IgD-negative memory B cell (primary cell): Measurements from ENCODE around the gene DZIP1. TPM values are rescaled to one million over a fixed set of nuclear protein-coding genes. Genes with fewer than 3 reads are reported as not detected.
A peak's percentile ranks its signal among the peaks of the same experiment; 100 is the strongest.

Source experiments
- H3K27ac Mint-ChIP-seq, 3 donors: one replicate each; pipeline ENCODE4 v1.8.0; 2020 to 2022; ENCODE audit warnings: mild to moderate bottlenecking in 3 of 3, mixed read lengths in 3 of 3, moderate library complexity in 1 of 3
- H3K27me3 Mint-ChIP-seq: one replicate; pipeline ENCODE4 v1.8.0; 2021; ENCODE audit warnings: mixed read lengths
- H3K36me3 Mint-ChIP-seq: one replicate; pipeline ENCODE4 v1.8.0; 2020; ENCODE audit warnings: mild to moderate bottlenecking, mixed read lengths
- H3K4me1 Mint-ChIP-seq, 3 donors: one replicate each; pipeline ENCODE4 v1.8.0; 2020 to 2022; ENCODE audit warnings: mixed read lengths in 3 of 3, mild to moderate bottlenecking in 1 of 3
- H3K4me3 Mint-ChIP-seq, 4 donors: one replicate each; pipeline ENCODE4 v1.8.0; 2020 to 2022; ENCODE audit warnings: mild to moderate bottlenecking in 4 of 4, mixed read lengths in 4 of 4, moderate library complexity in 3 of 4
- H3K9me3 Mint-ChIP-seq, 3 donors: one replicate each; pipeline ENCODE4 v1.8.0; 2020 to 2021; ENCODE audit warnings: mixed read lengths in 3 of 3, mild to moderate bottlenecking in 1 of 3
- polyA plus RNA-seq: library from polyadenylated mRNA; unstranded; fragments of 300-500 nt; fragmentation: Illumina TruSeq; gene quantifications from one replicate; pipeline ENCODE4 v1.2.3, GENCODE V29; 2021

The DZIP1 gene
- polyA plus RNA-seq, 1 donor from 2014 or later, result not detected

DNA sequence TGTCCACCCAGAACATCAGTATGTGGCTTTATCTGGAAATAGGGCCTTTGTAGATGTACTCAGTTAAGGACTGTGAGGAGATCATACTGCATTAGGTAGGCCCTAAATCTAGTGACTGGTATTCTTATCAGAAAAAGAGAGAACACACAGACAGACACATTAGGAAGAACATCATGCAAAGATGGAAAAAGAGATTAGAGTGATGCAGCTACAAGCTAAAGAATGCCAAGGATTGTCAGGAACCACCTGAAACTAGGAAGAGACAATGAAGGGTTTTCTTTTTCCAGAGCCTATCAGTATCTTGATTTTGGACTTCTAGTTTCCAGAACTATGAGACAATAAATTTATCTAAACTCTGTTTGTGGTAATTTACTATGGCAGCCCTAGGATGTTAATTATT, 15.0 kb upstream of the DZIP1 start:
- H3K9me3 Mint-ChIP-seq, result peaks cover 2 to 9% (median 8%) of the 10 kb centered on the region in 3 donors
- no peak overlapping the region for H3K27ac Mint-ChIP-seq
- no peaks in the 10 kb centered on the region for H3K4me1 Mint-ChIP-seq
- no peak overlapping the region for H3K4me3 Mint-ChIP-seq
- H3K36me3 Mint-ChIP-seq, result no peaks in the 10 kb centered on the region
- H3K27me3 Mint-ChIP-seq, result peaks cover 3% of the 10 kb centered on the region

DNA sequence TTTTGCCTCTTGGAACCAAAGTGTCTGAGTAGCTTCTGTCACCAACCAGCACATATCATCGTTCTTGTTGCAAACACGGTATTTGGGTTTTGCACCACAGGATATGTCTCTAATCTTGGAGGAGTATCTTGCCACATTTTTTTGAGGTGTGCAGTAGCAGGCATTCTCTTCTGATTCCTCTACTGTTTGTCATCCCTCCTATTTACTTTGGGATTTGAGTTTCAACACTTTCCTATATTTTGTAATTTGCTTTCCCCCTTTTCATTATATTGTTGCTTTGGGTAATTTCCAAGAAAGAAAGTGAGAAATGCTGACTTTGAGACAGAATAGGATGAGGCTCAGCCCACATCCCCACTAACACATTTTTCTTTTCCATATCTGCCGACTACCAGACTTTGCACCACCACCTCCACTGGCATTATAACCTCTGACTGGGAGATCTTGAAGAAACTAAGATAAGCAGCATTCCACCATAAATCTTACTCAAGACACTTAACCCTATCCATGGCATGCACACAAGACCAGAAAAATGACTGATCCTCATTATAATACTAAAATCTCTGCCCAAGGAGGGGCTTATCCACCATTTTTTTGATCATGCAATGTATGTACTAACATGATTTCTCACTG, 12.0 kb upstream of the DZIP1 start:
- H3K27ac Mint-ChIP-seq, result no peak overlapping the region
- peaks cover 1% of the 10 kb centered on the region for H3K27me3 Mint-ChIP-seq
- H3K36me3 Mint-ChIP-seq, result no peaks in the 10 kb centered on the region
- H3K4me1 Mint-ChIP-seq, result no peaks in the 10 kb centered on the region
- H3K4me3 Mint-ChIP-seq, result no peak overlapping the region
- H3K9me3 Mint-ChIP-seq, result peaks cover 0 to 4% (median 4%) of the 10 kb centered on the region in 3 donors

DNA sequence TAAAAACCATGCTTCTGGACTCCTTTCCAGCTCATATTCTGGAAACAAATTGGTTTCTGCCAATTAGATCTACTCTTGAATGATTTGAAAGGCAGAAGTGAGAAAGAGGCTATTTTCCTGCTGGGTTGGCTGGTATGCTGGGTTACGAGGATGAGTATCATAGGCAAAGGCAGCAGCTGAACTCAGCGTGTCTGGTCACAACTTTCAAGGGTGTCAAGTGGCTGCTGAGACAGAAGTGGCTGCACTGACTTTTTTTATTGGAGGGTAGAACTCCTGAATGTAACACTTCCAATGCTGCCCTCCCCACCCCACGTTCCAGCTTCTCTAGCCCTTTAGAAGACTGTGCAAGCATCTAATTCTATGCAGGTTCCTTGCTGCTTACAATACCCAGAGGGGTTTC, 8.3 kb upstream of the DZIP1 start:
- Mint-ChIP-seq H3K27ac (no peak overlapping the region), H3K36me3 (no peaks in the 10 kb centered on the region), H3K4me3 (no peak overlapping the region), H3K4me1 (no peaks in the 10 kb centered on the region), H3K9me3 (no peaks in the 10 kb centered on the region), H3K27me3 (peaks cover 2% of the 10 kb centered on the region)

DNA sequence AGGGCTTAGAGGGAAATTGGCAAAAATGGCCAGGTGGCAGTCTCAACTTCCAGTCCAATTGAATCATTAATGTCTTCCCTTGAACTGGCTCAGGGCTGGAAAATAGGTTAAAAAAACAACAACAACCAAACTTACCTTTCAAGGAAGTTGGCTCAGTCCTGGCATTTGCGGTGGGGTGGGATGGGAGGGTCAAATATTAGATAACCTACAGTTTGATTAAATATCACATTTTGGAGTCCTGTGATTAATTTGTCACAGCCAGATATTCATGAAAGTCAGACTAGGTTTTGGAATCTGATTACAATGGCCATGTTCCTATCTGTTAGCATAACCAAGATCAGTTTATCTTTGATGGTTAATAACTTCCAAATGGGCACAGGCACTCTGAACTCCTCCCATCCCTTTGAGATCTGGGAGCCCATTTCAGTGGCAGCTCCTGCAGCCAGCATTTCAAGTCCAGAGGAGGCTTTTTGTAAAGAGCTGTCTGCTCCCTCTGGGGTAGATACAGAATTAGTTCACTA, 7.8 kb upstream of the DZIP1 start:
- H3K27me3 Mint-ChIP-seq, result peaks cover 2% of the 10 kb centered on the region
- H3K9me3 Mint-ChIP-seq, result no peaks in the 10 kb centered on the region
- H3K36me3 Mint-ChIP-seq, result no peaks in the 10 kb centered on the region
- H3K4me1 Mint-ChIP-seq, result no peaks in the 10 kb centered on the region
- H3K4me3 Mint-ChIP-seq, result no peak overlapping the region
- H3K27ac Mint-ChIP-seq, result no peak overlapping the region

DNA sequence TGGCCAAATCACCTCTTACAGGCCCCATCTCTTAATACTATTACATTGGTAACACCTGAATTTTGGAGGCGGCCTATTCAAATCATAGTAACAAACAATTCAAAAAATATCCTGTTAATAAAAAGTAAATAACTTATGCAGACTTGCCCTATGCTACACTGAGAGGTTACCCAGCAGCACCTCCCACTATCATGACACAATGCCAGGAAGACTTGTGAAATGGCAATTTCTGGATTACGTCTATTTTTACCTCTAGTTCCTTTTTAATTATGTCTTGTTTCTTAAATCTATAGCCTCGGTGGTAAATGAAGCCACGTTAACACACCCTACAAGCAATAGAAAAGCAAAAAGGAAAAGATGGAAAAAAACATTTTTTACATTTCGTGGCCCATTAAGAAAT, 6.2 kb upstream of the DZIP1 start:
- Mint-ChIP-seq H3K27ac (no peak overlapping the region), H3K27me3 (peaks cover 7% of the 10 kb centered on the region), H3K4me1 (no peaks in the 10 kb centered on the region), H3K4me3 (no peak overlapping the region), H3K9me3 (no peaks in the 10 kb centered on the region), H3K36me3 (no peaks in the 10 kb centered on the region)

DNA sequence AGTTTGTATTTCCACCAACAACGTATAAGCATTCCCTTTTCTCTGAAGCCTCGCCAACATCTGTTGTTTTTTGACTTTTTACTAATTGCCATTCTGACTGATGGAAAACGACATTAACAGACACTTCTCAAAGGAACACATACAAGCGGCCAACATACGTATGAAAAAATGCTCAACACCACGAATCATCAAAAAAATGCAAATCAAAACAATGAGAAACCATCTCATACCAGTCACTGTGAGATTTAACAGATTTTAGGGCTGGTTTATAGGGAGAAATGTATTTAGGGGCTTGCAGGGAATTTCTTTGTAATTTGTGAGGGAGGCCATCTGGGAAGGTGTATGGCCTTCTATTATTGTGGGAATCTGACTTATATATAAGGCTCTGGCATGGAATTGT, 2.8 kb upstream of the DZIP1 start:
- no peaks in the 10 kb centered on the region for H3K9me3 Mint-ChIP-seq
- H3K4me1 Mint-ChIP-seq, result peaks cover 0 to 8% (median 4%) of the 10 kb centered on the region in 3 donors
- no peaks in the 10 kb centered on the region for H3K36me3 Mint-ChIP-seq
- H3K4me3 Mint-ChIP-seq, result no peak overlapping the region
- H3K27ac Mint-ChIP-seq, result no peak overlapping the region
- peaks cover 23% of the 10 kb centered on the region for H3K27me3 Mint-ChIP-seq

DNA sequence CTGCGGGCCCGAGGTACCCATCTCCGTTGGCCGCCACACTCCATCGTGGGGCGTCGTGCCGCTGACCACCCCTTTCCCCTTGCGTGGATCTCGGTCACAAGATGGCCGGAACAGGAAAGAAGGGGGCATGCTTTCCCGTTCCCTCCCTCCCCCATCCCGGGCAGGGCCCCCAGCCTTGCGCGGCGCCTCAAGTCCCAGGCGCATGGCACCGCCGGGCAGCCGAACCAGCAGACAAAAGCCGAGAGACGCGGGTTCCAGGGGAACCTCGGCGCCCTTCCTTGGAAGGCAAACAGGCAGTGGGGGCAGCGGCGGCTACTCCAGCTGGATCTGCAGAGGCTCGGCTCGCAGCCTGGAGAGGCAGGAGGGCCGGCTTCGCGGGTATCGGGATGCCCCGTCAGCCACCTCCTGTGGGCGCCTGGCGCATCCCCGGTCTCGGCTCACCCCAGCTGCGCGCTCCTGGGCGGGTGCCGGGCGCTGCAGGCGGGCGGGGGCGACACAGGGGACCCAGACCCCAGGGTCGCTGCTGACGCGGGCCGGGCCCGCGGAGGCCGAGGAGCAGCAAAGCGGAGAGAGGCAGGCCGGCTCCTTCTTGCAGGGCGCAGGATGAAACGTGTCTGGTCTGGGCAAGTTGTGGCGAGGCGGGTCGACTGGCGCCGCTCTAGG, 439 bp downstream of the DZIP1 start:
- Mint-ChIP-seq H3K36me3 (no peaks in the 10 kb centered on the region), H3K27me3 (peaks cover 33% of the 10 kb centered on the region), H3K4me1 (peaks cover 0 to 8% (median 4%) of the 10 kb centered on the region in 3 donors), H3K27ac (no peak overlapping the region), H3K9me3 (no peaks in the 10 kb centered on the region), H3K4me3 (peak overlapping the region in 1 of 4 donors; percentile 12)

DNA sequence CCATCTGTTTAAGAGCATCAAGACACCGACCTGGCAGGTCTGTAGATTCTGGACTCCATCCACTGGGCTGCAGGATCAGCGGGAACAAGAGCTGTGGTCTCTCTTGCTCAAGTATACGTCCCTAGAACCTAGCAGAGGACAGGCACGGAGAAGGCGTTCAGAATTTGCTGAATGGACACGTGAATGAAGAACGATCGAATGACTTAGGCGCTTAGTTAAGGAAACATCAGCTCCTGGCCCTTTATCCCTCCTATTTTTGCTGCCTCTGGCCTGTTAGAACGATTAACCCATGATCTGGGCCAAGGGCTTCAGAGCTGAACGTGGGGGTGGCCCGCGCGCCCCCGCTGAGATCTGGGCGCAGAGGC, 953 bp downstream of the DZIP1 start:
- Mint-ChIP-seq H3K4me1 (peaks cover 0 to 8% (median 4%) of the 10 kb centered on the region in 3 donors), H3K4me3 (peak overlapping the region in 1 of 4 donors; percentile 9), H3K27ac (no peak overlapping the region), H3K9me3 (no peaks in the 10 kb centered on the region), H3K36me3 (no peaks in the 10 kb centered on the region), H3K27me3 (peaks cover 33% of the 10 kb centered on the region)

DNA sequence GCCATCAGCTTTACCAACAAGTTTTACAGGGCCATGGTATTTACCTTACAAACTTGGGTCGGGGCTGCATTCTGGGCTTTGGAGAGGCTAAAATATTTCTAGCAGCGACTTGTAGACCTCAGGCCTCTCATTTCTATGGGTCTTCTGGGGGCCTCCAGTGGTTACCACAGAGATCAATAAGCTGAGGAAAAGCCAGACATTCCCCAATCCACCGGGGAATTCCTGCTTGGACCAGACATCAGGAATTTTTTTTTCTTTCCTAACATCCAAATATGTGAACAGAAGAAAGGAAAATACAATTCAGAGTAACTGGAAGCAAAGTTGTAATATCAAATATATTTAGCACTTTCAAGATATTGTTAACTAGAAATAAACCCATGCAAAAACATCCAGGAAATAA, 1.5 kb downstream of the DZIP1 start:
- peaks cover 0 to 8% (median 4%) of the 10 kb centered on the region in 3 donors for H3K4me1 Mint-ChIP-seq
- peaks cover 33% of the 10 kb centered on the region for H3K27me3 Mint-ChIP-seq
- H3K27ac Mint-ChIP-seq, result no peak overlapping the region
- H3K36me3 Mint-ChIP-seq, result no peaks in the 10 kb centered on the region
- no peaks in the 10 kb centered on the region for H3K9me3 Mint-ChIP-seq
- no peak overlapping the region for H3K4me3 Mint-ChIP-seq

DNA sequence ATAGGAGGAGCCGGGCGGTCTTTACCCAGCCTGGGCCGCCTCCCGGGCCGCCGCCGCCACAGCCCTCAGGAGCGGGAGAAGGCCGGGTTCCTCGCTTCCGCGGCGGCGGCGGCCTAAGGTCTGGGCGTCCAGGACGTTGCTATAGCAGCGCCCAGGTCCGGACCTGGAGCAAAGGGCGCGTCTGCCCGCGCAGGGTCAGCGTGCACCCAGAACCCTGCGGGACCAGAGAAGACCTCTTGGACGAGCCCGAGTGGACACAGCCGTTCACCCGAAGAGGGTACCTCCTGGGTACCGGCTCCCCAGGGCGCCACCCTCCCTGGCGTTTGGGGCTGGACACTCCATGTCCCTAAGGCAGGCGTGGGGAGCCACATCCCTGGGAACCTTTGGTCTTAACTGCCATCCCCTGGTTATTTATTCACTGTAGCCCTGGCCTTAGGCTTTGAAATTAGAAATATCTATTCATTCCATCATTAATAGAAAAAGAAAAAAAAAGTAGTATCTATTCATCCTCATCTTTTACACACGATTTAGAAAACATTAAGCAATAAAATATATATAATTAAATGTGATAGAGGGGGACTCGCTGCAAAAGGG, 2.4 kb downstream of the DZIP1 start:
- Mint-ChIP-seq H3K9me3 (no peaks in the 10 kb centered on the region), H3K36me3 (no peaks in the 10 kb centered on the region), H3K4me3 (no peak overlapping the region), H3K27ac (no peak overlapping the region), H3K27me3 (peaks cover 33% of the 10 kb centered on the region), H3K4me1 (peaks cover 0 to 8% (median 4%) of the 10 kb centered on the region in 3 donors)

DNA sequence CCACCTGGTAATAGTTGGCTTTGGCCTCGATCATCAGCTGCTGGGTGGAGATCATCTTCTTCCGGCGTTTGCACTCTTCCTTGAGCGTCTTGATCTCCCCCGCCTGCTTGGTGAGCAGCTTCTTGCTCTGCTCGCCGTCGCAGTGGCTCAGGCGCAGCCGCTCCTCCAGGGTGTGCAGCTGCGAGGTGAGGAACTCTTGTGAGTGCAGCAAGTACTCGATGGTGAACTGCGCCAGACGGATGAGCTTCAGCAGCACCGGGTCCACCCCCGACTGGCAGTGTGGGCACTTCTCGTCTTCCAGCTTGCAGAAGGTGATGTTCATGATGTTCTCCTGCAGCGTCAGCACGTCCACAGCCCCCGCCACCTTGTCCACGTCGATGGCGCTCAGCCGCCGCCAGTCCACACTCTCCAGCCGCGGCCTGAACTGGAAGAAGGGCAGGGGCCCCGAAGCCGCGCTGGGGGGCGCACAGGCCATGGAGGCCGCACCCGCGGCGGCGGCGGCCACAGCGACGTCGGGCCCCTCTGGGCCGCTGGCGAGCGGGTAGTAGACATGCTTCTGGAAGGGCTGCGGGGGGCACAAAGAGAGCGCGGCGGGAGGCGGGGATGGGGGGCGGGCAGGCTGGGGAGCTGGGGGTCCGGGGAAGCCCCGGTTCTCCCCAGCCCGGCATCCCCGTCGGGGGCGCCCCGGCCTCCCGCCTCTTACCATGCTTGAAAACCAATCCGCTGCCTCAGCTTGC, 3.0 kb downstream of the DZIP1 start:
- H3K27me3 Mint-ChIP-seq, result peaks cover 33% of the 10 kb centered on the region

DNA sequence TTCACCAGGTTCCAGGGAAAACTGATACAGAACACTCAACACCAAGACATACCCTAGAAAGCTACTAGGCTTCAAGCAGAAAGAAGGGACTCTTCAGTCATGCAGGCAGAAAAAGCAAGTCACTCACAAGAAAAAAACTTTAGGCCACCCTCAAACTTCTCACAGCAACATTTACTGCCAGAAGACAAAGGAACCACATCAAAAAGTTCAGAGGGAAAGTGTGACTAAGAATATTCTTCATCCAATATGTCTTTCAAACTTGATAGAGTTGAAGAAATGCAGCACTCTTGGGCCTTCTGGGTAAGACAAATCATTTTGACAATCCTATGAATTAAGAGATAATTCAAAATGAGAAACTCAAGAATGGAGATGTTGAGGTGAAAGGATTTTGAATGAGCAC, 7.7 kb downstream of the DZIP1 start:
- Mint-ChIP-seq H3K27ac (no peak overlapping the region), H3K4me3 (no peak overlapping the region), H3K4me1 (no peaks in the 10 kb centered on the region), H3K9me3 (peaks cover 0 to 3% (median 0%) of the 10 kb centered on the region in 3 donors), H3K27me3 (peaks cover 12% of the 10 kb centered on the region), H3K36me3 (no peaks in the 10 kb centered on the region)

More for the DNA sequence above, 3.0 kb downstream of the DZIP1 start:
- Mint-ChIP-seq H3K27ac (no peak overlapping the region), H3K4me3 (no peak overlapping the region), H3K4me1 (peaks cover 0 to 8% (median 4%) of the 10 kb centered on the region in 3 donors), H3K36me3 (no peaks in the 10 kb centered on the region), H3K9me3 (no peaks in the 10 kb centered on the region)

DNA sequence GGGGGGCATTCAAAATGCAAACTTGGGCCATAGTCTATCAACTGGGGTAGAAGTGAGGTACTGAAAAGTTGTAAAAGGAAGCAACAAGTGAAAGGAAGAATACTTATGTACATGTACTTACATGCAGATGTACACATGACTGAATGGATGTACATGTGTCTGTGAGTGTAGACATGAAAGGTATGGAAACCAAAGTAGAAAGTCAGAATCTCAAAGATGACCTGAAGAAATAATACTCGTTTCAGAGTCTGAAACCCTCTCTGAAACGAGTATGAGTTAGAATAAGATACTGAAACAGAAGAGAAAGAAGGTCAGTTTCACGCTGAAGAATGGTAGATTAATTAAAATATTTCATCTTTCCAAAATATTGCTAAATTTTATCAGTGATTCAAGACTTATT, 13.9 kb downstream of the DZIP1 start:
- H3K36me3 Mint-ChIP-seq, result no peaks in the 10 kb centered on the region
- no peaks in the 10 kb centered on the region for H3K4me1 Mint-ChIP-seq
- H3K27ac Mint-ChIP-seq, result no peak overlapping the region
- H3K4me3 Mint-ChIP-seq, result no peak overlapping the region
- H3K9me3 Mint-ChIP-seq, result peaks cover 0 to 3% (median 0%) of the 10 kb centered on the region in 3 donors
- no peaks in the 10 kb centered on the region for H3K27me3 Mint-ChIP-seq

DNA sequence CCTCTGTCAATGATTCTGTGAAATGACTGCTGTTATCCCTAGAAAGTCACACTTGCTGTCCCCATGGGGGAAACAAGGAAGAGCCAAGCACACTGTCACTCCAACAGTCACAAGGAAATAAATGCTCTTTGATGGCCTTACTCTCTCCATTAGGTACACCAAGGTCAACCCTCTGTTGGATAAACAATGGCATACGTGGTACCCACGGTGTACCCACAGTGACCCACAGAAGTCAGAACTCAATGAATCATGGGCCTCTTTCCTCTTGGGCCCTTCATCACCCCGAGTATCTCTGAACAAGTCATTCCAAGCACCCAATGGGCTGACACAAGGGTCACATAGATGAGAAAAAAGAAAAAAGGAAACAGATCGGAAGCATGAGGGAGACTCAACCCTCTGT, 15.4 kb downstream of the DZIP1 start:
- H3K9me3 Mint-ChIP-seq, result peaks cover 0 to 2% (median 0%) of the 10 kb centered on the region in 3 donors
- H3K4me3 Mint-ChIP-seq, result no peak overlapping the region
- peaks cover 3% of the 10 kb centered on the region for H3K27me3 Mint-ChIP-seq
- no peaks in the 10 kb centered on the region for H3K4me1 Mint-ChIP-seq
- no peak overlapping the region for H3K27ac Mint-ChIP-seq
- no peaks in the 10 kb centered on the region for H3K36me3 Mint-ChIP-seq

DNA sequence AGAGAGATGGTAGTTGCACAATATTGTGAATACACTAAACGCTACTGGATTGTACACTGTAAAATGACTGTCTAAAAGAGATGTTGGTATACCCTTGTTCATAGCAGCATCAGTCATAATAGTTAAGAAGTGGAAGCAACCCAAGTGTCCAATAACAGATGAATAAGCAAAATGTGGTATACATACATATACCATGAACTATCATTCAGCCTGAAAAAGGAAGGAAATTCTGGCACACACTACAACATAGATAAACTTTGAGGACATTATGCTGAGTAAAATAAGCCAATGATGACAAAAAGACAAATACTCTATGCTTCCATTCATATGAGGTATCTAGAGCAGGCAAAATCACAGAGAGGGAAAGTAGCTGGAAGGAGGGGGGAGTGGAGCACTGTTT, 16.0 kb downstream of the DZIP1 start:
- Mint-ChIP-seq H3K9me3 (no peaks in the 10 kb centered on the region), H3K4me1 (no peaks in the 10 kb centered on the region), H3K36me3 (no peaks in the 10 kb centered on the region), H3K27me3 (peaks cover 3% of the 10 kb centered on the region), H3K4me3 (no peak overlapping the region), H3K27ac (no peak overlapping the region)
